Mammary epithelial cell (primary cell): Measurements from ENCODE around the gene SLC4A3.

Experiments used
- EZH2 ChIP-seq: IDR thresholded peaks from 2 replicates; pipeline ENCODE4 v1.6.1; 2012; ENCODE audit warnings: low read length, inconsistent platforms, borderline replicate concordance
- TF ChIP-seq, protein P1 (sequence below), 2 donors: IDR thresholded peaks in 1 of 2; conservative IDR thresholded peaks in 1 of 2; 2 replicates each; pipeline ENCODE4 v1.5.1; 2011 to 2012; ENCODE audit warnings: inconsistent platforms in 2 of 2, low read length in 2 of 2, mild to moderate bottlenecking in 2 of 2, control low read depth in 1 of 2, low read depth in 1 of 2; ENCODE audit not compliant: insufficient read depth in 1 of 2; ENCODE audit errors: extremely low read depth in 1 of 2

DNA sequence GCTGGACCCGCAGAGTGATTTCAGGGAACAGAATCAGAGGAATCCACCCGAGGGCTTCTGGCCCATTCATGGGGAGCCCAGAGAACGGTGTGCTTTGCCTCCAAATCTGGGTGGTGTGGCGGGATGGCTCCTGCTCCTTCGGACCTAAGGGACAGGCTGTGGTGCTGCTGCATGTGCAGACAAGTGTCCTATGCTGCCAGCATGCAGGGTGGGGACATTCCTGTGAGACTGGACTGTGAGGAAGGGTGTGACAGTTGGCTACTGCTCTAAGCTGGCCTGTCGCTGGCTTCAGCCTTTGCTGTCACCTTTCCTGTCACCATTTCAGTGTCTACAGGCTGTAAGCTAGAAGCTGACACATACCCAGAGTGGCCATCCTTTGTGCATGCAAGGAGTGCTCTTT lies 2.9 kb upstream of the SLC4A3 start:
- TF ChIP-seq, protein P1, sequence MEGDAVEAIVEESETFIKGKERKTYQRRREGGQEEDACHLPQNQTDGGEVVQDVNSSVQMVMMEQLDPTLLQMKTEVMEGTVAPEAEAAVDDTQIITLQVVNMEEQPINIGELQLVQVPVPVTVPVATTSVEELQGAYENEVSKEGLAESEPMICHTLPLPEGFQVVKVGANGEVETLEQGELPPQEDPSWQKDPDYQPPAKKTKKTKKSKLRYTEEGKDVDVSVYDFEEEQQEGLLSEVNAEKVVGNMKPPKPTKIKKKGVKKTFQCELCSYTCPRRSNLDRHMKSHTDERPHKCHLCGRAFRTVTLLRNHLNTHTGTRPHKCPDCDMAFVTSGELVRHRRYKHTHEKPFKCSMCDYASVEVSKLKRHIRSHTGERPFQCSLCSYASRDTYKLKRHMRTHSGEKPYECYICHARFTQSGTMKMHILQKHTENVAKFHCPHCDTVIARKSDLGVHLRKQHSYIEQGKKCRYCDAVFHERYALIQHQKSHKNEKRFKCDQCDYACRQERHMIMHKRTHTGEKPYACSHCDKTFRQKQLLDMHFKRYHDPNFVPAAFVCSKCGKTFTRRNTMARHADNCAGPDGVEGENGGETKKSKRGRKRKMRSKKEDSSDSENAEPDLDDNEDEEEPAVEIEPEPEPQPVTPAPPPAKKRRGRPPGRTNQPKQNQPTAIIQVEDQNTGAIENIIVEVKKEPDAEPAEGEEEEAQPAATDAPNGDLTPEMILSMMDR (conservative IDR thresholded peaks at IDR 0.05 in 1 of 2, IDR thresholded peaks at IDR 0.05 in 1 of 2; ENCODE audit: extremely low read depth in 1 of 2, insufficient read depth in 1 of 2, low read depth in 1 of 2, low read length in 2 of 2), result no peak
- TF ChIP-seq EZH2, result no peak
